Inferior parietal cortex (tissue), 1 donor: ENCODE results near the gene LTBP2.
A peak's percentile ranks its signal among the peaks of the same experiment; 100 is the strongest.

Experiments used
- DNase-seq: peaks from one replicate; pipeline ENCODE4 v3.0.0-alpha.2; 2016; ENCODE audit errors: extremely low spot score

LTBP2 gene

DNA sequence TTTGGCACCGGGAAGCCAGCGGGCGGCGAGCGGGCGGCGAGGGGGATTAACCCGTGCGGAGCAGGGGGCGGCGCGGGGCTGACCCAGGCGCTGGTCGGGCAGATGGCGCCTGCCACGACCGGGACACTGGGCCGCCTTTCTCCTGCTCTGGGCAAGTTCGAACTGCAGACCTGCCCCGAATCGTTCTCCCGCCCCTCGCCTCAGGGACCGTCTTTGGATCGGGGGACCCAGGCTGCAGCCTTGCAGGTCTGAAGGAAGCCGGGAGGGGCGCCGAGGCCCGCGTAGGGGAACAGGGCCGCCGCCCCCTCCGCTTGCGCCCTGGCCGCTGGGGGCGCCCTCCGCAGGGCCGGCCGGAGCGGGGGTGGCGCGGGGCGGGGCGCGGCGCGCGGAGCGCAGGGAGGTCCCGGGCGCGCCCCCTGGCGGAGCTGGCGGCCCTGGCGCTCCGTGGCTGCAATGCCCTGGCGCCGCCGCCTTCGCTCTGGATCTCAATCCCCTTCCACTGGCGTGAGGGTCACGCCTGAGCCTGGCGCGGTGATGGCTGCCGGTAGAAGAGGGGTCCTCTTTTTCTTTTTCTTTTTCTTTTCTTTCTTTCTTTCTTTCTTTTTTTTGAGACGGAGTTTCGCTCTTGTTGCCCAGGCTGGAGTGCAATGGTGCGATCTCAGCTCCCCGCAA, 449 bp upstream of the LTBP2 start:
- peak; percentile 23 for DNase-seq

DNA sequence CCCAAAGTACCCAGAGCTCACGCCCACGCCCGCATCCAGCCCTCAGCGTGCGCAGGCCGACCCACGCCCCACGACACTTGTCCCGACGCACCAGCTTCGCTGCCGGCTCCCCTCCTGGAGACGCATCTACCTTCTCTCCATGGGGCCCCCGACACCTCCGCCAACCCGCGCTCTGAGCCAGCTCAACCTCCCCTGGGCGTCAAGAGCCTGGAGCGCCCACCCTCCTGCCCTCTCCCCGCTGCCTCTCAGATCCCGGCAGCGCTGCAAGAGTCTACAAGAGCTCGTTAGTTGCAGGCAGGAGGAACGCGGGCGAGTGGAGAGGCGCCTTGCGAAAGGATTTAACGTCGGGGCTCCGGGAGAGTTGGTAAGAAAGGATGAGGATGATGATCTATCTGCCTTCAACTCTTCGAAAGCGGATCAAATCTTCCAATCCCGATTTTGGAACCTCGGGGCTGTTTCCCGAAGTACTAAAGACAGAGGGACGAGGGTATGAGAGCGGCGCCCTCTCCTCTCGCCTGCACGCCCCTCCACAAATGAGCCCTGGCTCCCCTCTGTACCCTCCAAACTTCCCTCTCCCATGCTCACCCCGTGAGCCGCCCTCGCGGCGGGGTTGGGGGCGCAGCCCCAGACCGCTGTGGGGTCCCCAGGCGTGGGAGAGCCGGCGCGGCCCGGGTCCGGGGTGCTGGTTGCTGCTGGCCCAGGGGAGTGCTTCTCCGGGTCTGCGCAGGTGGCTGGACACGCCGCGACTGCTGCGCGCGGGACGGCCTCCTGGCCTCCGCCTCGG, 979 bp downstream of the LTBP2 start:
- no peak for DNase-seq

DNA sequence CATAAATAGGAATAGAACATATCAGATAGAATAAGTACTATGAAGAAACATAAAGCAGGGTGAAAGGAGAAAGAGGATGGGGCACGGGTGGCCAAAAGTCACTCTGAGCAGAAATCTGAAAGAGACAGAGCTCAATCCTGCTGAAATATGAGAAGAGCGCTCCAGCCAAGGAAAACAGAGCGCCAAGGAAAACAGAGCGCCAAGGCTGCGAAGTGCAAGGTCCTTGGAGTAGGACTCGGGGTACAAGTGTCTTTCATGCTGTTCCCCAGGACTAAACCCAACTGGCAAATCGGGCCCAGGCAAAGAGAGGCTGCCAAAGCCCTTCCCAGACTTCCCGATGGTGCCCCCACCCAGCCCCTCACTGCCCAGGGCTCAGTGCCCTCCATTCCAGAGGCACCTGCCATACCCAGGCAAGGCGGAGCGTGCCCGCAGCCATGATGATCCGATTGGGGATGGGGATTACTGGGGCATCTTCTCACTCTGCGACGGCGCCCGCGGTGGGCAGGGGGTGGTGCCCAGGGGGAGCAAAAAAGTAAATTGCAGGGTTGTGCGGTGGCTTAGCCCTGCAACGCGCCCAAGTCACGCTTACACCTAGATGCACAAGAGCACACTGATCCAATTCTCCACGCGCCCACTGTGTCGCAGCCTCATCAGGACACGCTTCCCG, 1.7 kb downstream of the LTBP2 start:
- DNase-seq: no peak

DNA sequence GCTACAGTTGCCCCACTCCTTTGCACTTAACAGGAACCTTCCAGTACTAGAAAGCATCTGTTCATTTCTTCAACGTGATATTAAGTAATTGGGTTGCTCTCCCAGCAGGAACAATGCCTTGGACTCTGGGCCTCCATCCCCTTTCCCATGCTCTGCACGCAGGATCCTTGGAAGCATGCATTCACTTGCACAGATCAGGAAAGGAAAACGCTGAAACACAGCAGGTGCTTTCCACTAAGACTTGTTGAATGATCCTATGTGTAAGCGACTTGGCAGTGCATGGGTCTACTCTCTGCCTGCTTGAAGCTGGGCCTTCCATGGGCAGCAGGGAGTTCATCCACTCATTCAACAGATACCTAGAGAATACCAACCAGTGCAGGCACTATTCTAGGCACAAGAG, 2.3 kb downstream of the LTBP2 start:
- DNase-seq: no peak

DNA sequence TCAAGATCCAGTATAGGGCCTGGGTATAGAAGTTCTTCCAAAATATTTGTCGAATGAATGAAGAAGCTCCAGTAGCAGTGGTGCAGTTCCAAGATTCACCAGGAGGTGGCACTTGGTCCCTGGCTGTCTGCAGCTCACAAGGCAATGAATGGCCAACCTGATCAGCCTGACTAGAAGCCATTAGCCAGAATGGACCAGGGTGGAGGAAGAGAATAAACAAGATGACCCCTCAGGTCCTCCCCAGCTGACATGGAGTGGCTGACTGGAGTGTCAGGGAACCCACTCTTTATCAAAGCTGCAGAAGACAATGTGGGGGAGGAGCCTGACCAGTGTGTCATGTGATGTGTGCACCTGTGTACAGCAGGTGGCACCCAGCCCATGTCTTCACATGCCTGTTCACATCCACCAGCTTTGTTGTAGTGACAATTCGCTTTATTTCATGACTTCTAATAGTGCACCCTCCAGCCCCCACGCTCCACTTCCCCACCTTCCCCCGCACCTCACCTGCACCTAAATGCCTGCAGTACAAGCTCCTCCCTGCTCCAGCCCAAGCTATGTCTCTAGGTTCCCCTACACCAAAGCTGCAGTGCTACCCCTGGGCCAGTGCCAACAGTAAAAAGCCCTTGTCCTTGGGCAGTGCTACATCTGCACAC, 3.0 kb downstream of the LTBP2 start:
- DNase-seq: peak; percentile 88

DNA sequence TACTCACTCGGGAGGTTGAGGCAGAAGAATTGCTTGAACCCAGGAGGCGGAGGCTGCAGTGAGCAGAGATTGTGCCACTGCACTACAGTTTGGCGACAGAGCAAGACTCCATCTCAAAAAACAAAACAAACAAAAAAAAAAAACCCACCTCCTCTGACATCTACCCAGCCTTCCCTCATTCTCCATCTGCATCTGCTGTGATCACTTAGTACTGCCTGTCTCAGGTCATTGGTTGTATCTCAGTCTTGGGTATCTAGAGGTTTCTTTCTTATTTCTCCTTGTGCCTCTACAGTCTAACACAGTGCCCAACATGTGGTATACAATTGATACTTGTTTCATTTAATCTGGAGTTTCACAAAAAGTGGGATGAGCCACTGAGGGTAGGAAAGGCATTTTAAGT, 5.3 kb downstream of the LTBP2 start:
- no peak for DNase-seq

DNA sequence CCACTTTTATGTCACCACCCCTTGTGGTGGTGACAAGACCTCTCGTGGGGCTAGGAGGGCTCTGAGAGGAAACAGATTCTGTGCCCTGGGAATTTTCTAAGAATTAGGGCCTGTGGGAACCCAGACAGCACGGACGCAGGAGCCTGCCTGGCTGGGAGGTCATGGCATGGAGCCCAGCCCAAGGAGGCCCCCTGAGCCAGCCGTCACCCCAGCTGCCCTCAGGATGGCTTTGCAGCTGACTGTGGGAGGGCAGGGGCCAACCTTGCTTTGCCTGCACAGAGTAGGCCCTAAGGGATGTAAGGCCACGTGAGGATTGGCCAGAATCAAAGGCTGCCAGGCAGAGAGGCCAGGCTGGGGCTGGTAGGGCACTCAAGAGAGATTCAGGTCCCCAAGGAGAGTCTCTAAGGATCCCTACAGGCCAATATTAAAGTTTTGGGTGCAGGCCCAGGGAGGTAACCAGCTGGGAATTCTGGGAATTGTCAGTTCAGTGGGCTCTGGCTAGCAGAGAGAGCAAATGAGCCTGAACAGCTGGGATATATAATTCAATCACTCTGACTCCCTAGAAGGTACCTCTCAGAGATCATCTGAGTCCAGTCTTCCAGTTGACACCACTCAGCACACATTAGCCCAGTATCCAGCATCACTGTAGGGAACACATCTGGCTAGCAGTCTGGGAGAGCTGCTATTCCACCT, 6.4 kb downstream of the LTBP2 start:
- no peak for DNase-seq

DNA sequence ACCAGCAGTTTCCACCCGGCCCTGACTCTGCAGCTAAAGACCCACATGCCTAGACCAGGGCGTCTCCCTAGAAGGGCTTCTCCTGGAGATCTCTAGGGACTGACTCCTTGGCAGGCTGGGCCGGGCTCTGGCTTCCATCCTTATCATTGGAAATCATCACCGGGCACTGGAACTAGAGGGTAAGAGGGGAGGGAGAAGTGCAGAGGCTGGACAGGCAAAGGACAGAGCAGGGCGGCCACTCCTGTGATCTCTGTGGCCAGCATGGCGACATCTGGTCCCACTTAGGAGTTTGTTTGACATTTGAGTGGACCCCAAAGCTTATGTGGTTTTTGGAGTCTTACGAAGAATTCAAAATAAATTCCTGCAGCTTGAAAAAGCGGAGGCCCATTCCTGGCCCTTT, 7.1 kb downstream of the LTBP2 start:
- no peak for DNase-seq

DNA sequence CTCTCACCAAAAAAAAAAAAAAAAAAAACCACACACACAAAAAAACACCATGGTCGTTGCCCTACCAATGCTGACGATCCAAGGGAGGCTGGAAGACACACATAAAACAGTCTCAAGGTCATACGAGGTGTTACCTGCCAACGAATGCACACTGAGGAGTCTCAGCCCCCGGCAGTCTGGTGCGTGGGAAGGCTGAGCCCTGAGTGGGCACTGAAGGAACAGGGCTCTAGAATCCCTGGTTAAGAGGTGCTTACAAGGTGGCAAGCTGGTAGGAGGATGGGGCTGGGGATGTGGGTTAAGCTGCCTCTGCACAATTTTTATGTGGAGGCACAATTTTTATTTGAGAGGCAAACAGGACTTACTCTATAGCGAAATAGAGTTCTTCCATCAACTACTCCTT, 7.9 kb downstream of the LTBP2 start:
- no peak for DNase-seq

DNA sequence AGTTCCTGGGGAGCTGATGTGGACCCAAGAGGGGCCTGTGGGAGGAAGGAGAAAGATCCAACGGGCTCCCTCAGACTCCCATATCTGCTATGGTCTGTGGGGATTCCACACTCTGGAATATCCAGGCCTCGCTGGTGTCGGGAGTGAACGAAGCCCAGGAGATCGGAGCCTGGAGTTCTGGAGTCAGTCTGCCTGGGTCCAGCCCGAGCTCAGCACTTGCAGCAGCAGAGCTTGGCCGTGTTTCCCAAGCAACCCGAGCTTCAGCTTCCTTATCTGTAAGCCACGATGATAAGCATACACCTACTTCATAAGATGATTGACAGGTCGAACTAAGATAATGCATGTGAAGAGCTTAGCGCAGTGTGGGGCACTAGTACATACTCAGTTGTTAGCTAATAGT, 10.1 kb downstream of the LTBP2 start:
- no peak for DNase-seq

DNA sequence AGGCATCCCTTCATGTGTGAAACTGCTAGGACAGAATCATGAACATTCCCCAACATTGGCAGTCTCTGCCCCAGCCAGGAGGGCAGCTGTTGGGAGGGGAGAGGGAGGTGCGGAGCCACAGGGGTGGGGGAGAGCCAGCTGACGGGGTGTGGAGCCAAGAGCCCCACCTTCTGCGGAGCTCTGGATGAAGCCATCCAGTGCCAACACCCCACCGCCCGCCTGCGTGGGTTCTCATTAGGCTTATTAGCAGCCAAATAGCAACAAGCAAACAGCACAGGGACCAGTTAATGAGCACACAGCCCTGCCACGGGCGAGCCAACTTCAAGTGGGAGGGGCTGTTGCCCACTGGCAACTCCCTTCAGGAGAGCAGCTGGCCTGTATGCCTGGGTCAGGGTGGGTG, 12.1 kb downstream of the LTBP2 start:
- DNase-seq: no peak

DNA sequence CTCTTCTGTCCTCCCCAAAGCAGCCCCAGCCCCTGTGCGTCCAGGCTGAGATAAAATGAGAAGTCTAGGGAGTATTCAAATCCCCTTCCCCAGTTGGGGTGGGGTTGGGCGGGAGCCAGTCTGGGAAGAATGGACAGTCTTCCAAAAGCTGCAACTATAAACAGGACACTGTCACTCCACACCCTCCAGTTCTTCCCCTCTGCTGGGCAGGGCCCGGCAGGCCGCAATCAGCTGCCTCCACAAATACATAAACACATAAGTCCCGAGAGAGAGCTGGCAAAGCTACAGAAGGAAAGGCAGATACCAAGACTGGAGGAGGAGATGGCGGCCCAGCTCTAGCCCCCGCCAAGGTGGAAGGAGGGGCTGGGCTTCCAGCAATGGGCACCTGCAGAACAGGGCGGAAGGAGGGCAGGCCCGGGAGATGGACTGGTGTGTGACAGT, 12.7 kb downstream of the LTBP2 start:
- DNase-seq: no peak

DNA sequence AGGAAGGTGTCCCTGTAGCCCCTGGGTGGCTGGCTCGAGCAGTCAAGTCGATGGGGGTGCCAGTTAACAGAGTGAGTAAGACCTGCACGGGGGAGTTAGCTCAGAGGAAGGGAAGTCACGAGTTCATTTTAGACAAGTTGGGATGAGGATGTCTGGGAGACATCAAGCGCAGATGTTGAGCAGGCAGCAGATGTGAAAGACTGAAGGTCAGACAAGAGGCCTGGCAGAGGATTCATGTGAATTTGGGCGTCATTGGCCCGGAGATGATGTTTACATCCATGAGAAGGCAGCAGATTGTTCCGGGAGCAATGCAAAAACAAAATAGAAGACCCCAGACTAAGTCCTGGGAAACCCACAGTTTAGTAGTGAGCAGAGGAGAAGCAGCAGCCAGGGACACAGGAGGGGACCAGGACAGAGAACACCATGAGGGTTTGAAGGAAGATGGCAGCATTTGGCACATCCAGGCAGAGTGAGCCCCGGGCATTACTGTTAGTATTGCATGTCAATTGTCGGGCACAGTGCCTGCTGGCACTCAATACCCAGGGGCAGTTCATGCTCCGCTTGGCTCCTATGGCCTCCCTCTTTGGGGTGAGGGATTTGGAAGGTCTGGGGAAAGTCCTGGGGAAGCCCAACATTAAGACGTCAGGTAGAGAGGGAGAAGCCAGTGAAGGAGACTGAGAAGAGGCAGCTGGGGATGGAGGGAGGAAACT, 15.1 kb downstream of the LTBP2 start:
- DNase-seq: no peak

DNA sequence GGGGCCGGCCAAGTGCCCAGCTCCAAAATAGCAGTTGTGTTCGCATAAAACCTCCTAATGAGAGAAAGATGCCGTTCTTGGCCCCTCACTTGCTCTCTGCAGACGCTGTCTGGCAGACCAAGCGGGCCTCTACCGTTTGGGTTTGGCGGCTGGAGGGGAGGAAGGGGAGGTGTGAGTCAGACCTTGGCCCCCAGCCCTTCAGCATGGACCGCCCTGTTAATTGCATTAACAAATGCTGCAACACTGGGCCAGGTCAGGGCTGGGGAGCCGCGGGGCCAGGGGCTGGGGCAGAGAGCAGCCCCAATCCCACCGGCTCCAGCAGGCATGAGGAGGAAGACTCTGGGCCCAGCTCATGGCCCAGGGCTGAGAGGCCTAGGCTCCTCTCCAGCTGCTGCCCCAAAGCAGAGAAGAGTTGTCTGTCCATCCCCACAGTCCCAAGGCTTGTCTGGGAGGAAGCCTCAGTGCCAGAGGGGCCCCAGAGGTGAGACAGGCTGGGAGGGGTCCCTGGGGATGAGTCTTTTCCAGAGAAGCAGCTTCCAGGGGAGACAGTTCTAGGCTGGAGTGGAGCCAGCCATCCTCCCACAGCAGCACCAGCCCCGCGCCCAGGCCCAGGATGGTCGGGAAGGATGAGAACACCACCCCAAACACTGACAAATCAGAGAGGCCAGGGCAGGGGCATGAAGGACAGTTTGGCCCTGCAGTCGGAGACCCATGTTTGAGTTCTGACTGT, 16.9 kb downstream of the LTBP2 start:
- DNase-seq: no peak

DNA sequence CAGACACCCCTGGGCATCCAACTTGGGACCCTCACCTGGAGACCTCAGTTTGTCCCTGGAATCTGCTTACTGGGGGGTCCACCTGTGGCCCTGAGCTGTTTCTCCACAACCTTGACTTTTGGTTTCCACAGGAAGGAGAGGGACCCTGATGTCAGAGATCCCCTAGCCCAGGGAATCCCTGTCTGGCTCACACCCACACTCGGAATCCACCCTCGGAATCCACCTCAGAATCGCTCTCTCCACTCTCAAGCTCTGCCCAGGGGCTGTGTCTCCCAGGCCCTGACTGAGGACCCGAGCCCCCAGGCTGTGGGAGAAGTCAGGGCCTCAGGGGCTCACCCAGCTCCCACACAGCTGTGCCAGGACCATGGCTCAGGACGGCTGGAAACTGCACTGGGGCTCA, 17.4 kb downstream of the LTBP2 start:
- DNase-seq: no peak

DNA sequence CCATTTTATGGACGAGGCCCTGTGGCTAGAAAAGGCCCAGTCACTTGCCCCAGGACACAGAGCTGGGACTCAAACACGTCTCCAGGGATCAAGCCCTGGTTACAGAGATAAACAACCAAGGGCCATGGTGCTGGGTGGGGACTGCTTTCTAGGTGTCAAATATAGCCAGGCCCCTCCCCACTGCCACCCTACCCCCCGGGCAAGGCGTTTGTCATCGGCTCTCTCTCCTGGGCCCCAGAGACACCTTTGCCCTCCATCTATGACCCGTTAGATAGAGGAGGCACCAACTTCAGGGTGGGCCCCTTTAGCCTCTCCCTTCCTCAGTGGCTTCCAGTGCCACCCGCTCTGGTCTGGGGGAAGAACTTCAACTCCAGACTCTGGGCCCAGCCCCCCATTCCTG, 18.0 kb downstream of the LTBP2 start:
- no peak for DNase-seq

DNA sequence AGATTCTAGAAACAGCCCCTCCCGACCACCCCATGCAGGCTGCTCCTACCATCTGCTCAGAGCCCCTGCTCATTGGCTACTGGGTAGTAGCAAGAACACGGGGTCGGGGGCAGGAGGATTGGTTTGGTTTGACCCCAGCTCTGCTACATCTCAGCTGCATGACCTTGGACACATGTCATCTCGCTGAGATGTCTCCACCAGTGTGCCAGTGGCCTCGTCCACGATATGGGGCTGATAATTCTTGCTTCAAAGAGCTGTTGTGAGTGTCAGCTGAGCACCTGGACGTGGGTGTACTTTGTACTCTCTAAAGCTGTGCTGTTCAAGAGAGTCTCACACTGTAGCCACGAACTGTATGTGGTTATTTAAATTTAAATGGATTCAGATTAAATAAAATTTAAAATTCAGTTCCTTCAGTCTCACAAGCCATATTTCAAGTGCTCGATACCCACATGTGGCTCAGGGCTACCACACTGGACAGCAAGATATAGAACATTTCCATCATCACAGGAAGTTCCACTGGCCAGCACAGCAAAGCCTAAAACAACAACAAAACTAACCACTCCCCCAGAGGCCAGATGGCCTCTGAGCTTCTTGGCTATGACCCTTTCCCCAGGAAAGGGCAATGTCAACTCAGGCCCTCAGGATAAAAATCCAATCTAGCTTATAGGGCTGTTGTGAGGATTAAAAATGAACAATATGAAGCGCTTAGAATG, 18.6 kb downstream of the LTBP2 start:
- no peak for DNase-seq

DNA sequence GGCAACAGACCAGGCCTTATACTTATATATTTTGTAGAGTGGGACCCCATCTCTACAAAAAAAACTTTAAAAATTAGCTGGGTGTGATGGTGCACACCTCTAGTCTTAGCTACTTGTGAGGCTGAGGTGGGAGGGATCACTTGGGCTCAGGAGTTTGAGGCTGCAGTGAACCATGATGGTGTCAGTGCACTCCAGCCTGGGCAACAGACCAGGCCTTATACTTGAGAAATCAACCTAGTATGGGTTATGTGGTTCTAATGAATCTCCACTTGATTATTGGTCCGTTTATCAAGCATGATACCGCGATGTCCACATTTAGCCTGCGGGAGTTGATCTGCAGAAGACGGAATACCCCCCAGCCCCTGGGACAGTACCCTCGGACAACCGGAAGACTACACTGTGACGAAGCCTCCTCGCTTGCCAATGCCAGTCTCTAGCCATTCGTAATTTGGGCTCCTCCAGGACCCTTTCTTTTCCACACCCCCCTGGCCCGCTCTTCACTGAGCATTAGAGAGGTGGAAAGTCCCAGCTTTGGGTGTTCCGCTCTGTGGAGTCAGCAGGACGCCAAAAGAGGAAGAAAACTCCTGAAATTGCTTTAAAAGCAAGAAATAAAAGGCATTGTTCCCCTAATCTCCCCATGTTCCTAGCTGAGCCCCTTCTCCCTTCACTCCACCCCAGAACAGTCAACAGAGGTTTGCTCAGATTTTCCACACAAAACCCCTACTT, 19.4 kb downstream of the LTBP2 start:
- no peak for DNase-seq

DNA sequence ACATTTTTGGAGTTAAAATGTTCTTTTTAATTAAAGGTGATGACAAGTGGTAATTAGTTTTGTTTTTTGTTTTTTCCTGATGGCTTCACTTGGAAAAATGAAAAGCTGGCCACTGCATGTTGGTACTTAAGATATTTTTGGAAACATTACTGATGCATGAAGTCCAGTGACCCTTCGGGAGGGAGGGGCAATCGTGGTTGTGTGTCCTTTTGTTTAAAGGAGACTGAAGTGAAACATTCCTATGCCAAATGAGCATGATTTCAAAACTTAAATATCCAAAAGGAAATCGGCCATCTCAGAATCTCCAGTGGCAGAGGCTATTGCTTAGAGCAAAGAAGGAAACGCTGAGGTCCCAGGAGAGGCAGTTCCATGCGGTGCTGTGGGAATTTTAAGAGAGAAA, 20.1 kb downstream of the LTBP2 start:
- no peak for DNase-seq
